ENCODE measurements around the gene ACAA1.

GRCh38 chr3:38157117-38157516 is 20.2 kb upstream of the ACAA1 start:
- TF ChIP-seq CTCF (conservative IDR thresholded peaks at IDR 0.05; ENCODE audit: low read depth, low read length) (no peak), RCOR1 (IDR thresholded peaks at IDR 0.05; ENCODE audit: insufficient replicate concordance, low read length) (no peak), FOS (IDR thresholded peaks at IDR 0.05; ENCODE audit: low read depth, low read length) (no peak), USF2 (IDR thresholded peaks at IDR 0.05; ENCODE audit: low read depth, low read length) (no peak), RFX5 (IDR thresholded peaks at IDR 0.05; ENCODE audit: low read depth, low read length) (no peak), POLR2A (IDR thresholded peaks at IDR 0.05; ENCODE audit: low read depth, low read length) (no peak), CEBPB (IDR thresholded peaks at IDR 0.05; ENCODE audit: low read depth, low read length) (no peak), BHLHE40 (IDR thresholded peaks at IDR 0.05; ENCODE audit: low read depth, low read length) (no peak), MAFK (IDR thresholded peaks at IDR 0.05; ENCODE audit: low read depth, low read length) (no peak), SMC3 (IDR thresholded peaks at IDR 0.05; ENCODE audit: low read depth, low read length) (no peak)
